GM12878 (cell line): ENCODE measurements around the gene NAV2. TPM values are rescaled to one million over a fixed set of nuclear protein-coding genes. Genes with fewer than 3 reads are reported as not detected.

Experiments
- ATAC-seq: fragments of 200-7000 bp; cut with Tn5 transposase; 3 replicates; pipeline ENCODE4 v1.9.1; 2020; ENCODE audit warnings: mild to moderate bottlenecking, moderate library complexity
- BruUV-seq: library from RNA; stranded (reverse); fragments of 400-500 nt; replicated peaks from 2 replicates; lab custom pipeline; 2021; lab: Mats Ljungman, UMichigan
- CTCF ChIA-PET: fragments of 300-600 bp; sonication (Branson Sonifier 250); formaldehyde crosslinking; extraction: SDS; loops from one replicate; lab custom pipeline; 2021; ENCODE audit warnings: inconsistent platforms; lab: Yijun Ruan, JAX
- POLR2A ChIA-PET: fragments of 350-600 bp; formaldehyde crosslinking; extraction: SDS; loops from one replicate; lab custom pipeline; 2021; ENCODE audit warnings: inconsistent platforms; lab: Charles Lee
- RAD21 ChIA-PET: fragments of 300-600 bp; sonication (Branson Sonifier 250); formaldehyde crosslinking; loops from one replicate; lab custom pipeline; 2023; ENCODE audit warnings: antibody characterized with exemption; ENCODE audit not compliant: unreplicated experiment; lab: Charles Lee
- SMC1A ChIA-PET: fragments of 300-600 bp; sonication (Branson Sonifier 250); formaldehyde crosslinking; loops from one replicate; lab custom pipeline; 2023; ENCODE audit not compliant: unreplicated experiment, uncharacterized antibody; lab: Charles Lee
- DNase-seq: peaks from one replicate; pipeline ENCODE4 v3.0.0-alpha.2; 2011; ENCODE audit warnings: low read depth, low spot score
- FAIRE-seq: peaks from 3 replicates; lab custom pipeline; 2011; peaks lifted over from hg19 to GRCh38; lab: Jason Lieb, UNC
- H2AFZ ChIP-seq: 2 replicates; pipeline ENCODE4 v1.6.0; 2011; ENCODE audit warnings: low read depth, low read length, control low read depth; ENCODE audit not compliant: control insufficient read depth
- H3K27ac ChIP-seq: 2 replicates; pipeline ENCODE4 v1.5.1; 2011; ENCODE audit warnings: control low read depth; ENCODE audit not compliant: control insufficient read depth, insufficient read depth
- H3K27me3 ChIP-seq, 2 experiments: replicated peaks in 1 of 2; 2 replicates each; pipeline versions ENCODE4 v1.6.0 to v1.6.1; 2011; ENCODE audit warnings: low read length in 1 of 2; ENCODE audit not compliant: control insufficient read depth in 2 of 2, insufficient read depth in 2 of 2
- H3K36me3 ChIP-seq, 2 experiments: 2 replicates each; pipeline ENCODE4 v1.5.1; 2011; ENCODE audit warnings: low read length in 1 of 2; ENCODE audit not compliant: control insufficient read depth in 2 of 2, insufficient read depth in 2 of 2
- H3K4me1 ChIP-seq: 2 replicates; pipeline ENCODE4 v1.6.1; 2011; ENCODE audit warnings: mild to moderate bottlenecking, low read length, moderate library complexity, mixed read lengths; ENCODE audit not compliant: control insufficient read depth, insufficient read depth
- H3K4me2 ChIP-seq: 2 replicates; pipeline ENCODE4 v1.6.0; 2011; ENCODE audit warnings: control low read depth; ENCODE audit not compliant: control insufficient read depth, insufficient read depth
- H3K4me3 ChIP-seq: fragments of 200-600 bp; sonication (generic); 2 replicates; pipeline ENCODE4 v1.5.1; 2016
- H3K79me2 ChIP-seq: 2 replicates; pipeline ENCODE4 v1.6.0; 2011; ENCODE audit warnings: low read length; ENCODE audit not compliant: control insufficient read depth, insufficient read depth
- H3K9ac ChIP-seq: 2 replicates; pipeline ENCODE4 v1.8.0; 2011; ENCODE audit warnings: low read length, control low read depth, mixed read lengths; ENCODE audit not compliant: control insufficient read depth, insufficient read depth
- H3K9me3 ChIP-seq: replicated peaks from 3 replicates; pipeline ENCODE4 v1.5.1; 2011; ENCODE audit warnings: mild to moderate bottlenecking, low read length; ENCODE audit not compliant: control insufficient read depth, insufficient read depth
- H4K20me1 ChIP-seq: 2 replicates; pipeline ENCODE4 v1.6.0; 2011; ENCODE audit not compliant: control insufficient read depth, insufficient read depth
- BCL3 ChIP-seq: IDR thresholded peaks from 2 replicates; pipeline ENCODE4 v1.6.1; 2011; ENCODE audit warnings: borderline replicate concordance, low read depth, mild to moderate bottlenecking, moderate library complexity, low read length; ENCODE audit not compliant: insufficient read depth, poor library complexity, severe bottlenecking
- CBFB ChIP-seq: IDR thresholded peaks from 2 replicates; pipeline ENCODE4 v1.6.1; 2016; ENCODE audit warnings: antibody characterized with exemption, low read depth
- ELK1 ChIP-seq: IDR thresholded peaks from 2 replicates; pipeline ENCODE4 v1.6.1; 2012; ENCODE audit warnings: low read depth, low read length, improper control_type of control experiment
- EP300 ChIP-seq, 2 experiments: fragments of 150-350 bp in 1 of 2; IDR thresholded peaks; 2 replicates each; pipeline ENCODE4 v1.6.1; 2011 to 2012; ENCODE audit warnings: low read depth in 2 of 2, low read length in 2 of 2, borderline replicate concordance in 1 of 2, improper control_type of control experiment in 1 of 2, inconsistent platforms in 1 of 2; ENCODE audit not compliant: control insufficient read depth in 1 of 2
- HDAC2 ChIP-seq: fragments of 200-600 bp; sonication (generic); IDR thresholded peaks from 2 replicates; pipeline ENCODE4 v1.6.1; 2017
- JUND ChIP-seq: IDR thresholded peaks from 2 replicates; pipeline ENCODE4 v1.6.1; 2012; ENCODE audit warnings: low read depth, mild to moderate bottlenecking, low read length, improper control_type of control experiment, moderate library complexity
- MLLT1 ChIP-seq: fragments of 450-650 bp; IDR thresholded peaks from 2 replicates; pipeline ENCODE4 v1.6.1; 2016; ENCODE audit warnings: mild to moderate bottlenecking
- MTA2 ChIP-seq: fragments of 450-650 bp; IDR thresholded peaks from 2 replicates; pipeline ENCODE4 v1.6.1; 2016; ENCODE audit warnings: low read depth, mild to moderate bottlenecking, moderate library complexity
- NFXL1 ChIP-seq: fragments of 450-650 bp; IDR thresholded peaks from 2 replicates; pipeline ENCODE4 v1.6.1; 2017; ENCODE audit warnings: antibody characterized with exemption, mild to moderate bottlenecking, borderline replicate concordance
- NR2C2 ChIP-seq: IDR thresholded peaks from 2 replicates; pipeline ENCODE4 v1.6.1; 2011; ENCODE audit warnings: borderline replicate concordance, low read depth; ENCODE audit not compliant: control insufficient read depth, insufficient read length
- RCOR1 ChIP-seq: conservative IDR thresholded peaks from 2 replicates; pipeline ENCODE4 v1.6.1; 2012; ENCODE audit warnings: low read depth, low read length, improper control_type of control experiment
- RUNX3 ChIP-seq: IDR thresholded peaks from 2 replicates; pipeline ENCODE4 v1.6.1; 2012; ENCODE audit warnings: low read length, inconsistent platforms
- TBL1XR1 ChIP-seq: IDR thresholded peaks from 2 replicates; pipeline ENCODE4 v1.6.1; 2012; ENCODE audit warnings: low read depth, low read length, improper control_type of control experiment
- ZNF274 ChIP-seq: IDR thresholded peaks from one replicate; pipeline ENCODE4 v1.8.0; 2011; ENCODE audit not compliant: insufficient read length, insufficient read depth
- ZNF592 ChIP-seq: fragments of 450-650 bp; IDR thresholded peaks from 2 replicates; pipeline ENCODE4 v1.6.1; 2017; ENCODE audit warnings: mild to moderate bottlenecking, moderate library complexity
- WGBS: methylation state at CpG from one replicate; pipeline ENCODE4 v1.1.6; 2016; ENCODE audit warnings: low lambda C conversion rate; ENCODE audit not compliant: insufficient replicate concordance, insufficient coverage; ENCODE audit errors: missing lambda C conversion rate; 5-methylcytosine and 5-hydroxymethylcytosine counted together
- in situ Hi-C: fragments of 300-500 bp; cut with MboI; formaldehyde crosslinking; loops from 9 replicates; pipeline ENCODE4 v1.14.3; 2018; ENCODE audit warnings: mixed read lengths
- intact Hi-C: fragments of 100-400 bp; cut with micrococcal nuclease; formaldehyde crosslinking; loops from one replicate; pipeline ENCODE4 v1.14.2; 2022; ENCODE audit not compliant: unreplicated experiment
- polyA plus RNA-seq, 11 experiments: library from polyadenylated mRNA; depleted of rRNA in 4 of 11; unstranded in 6 of 11; stranded (reverse) in 5 of 11; fragments of >200 nt; fragmentation: Nextera tagmentation in 4 of 11; fragmentation: Illumina TruSeq in 1 of 11; extraction: Ambion mirVana in 4 of 11; extraction: Trizol in 1 of 11; gene quantifications; 1 replicate in 1 of 11; 2 replicates in 10 of 11; pipeline versions ENCODE4 v1.2.1 to v1.2.3, GENCODE V29; 2011 to 2016; ENCODE audit warnings: inconsistent platforms in 2 of 11, missing spikeins in 2 of 11, low read depth in 1 of 11
- total RNA-seq, 4 experiments: library from RNA; depleted of rRNA in 3 of 4; stranded (reverse); fragments of >200 nt in 3 of 4; fragmentation: Illumina TruSeq in 1 of 4; extraction: Trizol in 1 of 4; gene quantifications; 2 replicates each; pipeline versions ENCODE4 v1.2.1 to v1.2.3, GENCODE V29; 2013 to 2021

The NAV2 gene
- total and polyA plus RNA-seq, 10 of the 15 experiments (the other 5 are each of a cell fraction or from before 2014, with no cell fraction given): 0.35 to 6.1 (median 1.1) TPM

GRCh38 chr11:19949606-19950005 is 237.0 kb downstream of the NAV2 start:
- Histone ChIP-seq H3K4me1 (peaks cover 7% of the 10 kb centered on the region), H3K79me2 (no peaks in the 10 kb centered on the region), H3K9me3 (no peaks in the 10 kb centered on the region), H3K4me3 (no peak overlapping the region), H3K27ac (no peak overlapping the region), H3K27me3 (no peaks in the 10 kb centered on the region), H4K20me1 (no peaks in the 10 kb centered on the region), H3K9ac (no peak overlapping the region), H2AFZ (no peak overlapping the region), H3K4me2 (no peak overlapping the region), H3K36me3 (no peaks in the 10 kb centered on the region)
- TF ChIP-seq MLLT1 (no peak), MTA2 (no peak), CBFB (no peak), ELK1 (no peak), BCL3 (no peak), ZNF274 (no peak), HDAC2 (no peak), NR2C2 (no peak), RUNX3 (no peak), JUND (no peak), RCOR1 (no peak), ZNF592 (no peak), NFXL1 (no peak), EP300 (IDR thresholded peaks at IDR 0.05; ENCODE audit: borderline replicate concordance in 1 of 2, control insufficient read depth in 1 of 2, low read depth in 2 of 2, low read length in 2 of 2) (no peak), TBL1XR1 (no peak)
- ChIA-PET POLR2A (no interaction called here), CTCF (interaction anchor here (0.9 to 5.8 kb wide), 11 partner anchors 10 to 183 kb away, joined by 3 to 111 read pairs (median 5); no protein-coding TSS in a partner anchor), RAD21 (interaction anchor here (1.5 to 3.8 kb wide), 2 partner anchors 179 to 183 kb away, joined by 6 to 17 read pairs; no protein-coding TSS in a partner anchor), SMC1A (interaction anchor here (1.0 to 3.6 kb wide), 4 partner anchors 10 to 183 kb away, joined by 3 to 18 read pairs (median 5); no protein-coding TSS in a partner anchor)
- WGBS: 68% methylated on average over 7 of the region's 7 CpGs
- DNase-seq: no peak
- no peak for ATAC-seq
- in situ Hi-C loops (loop anchor here (5.0 to 10.0 kb wide), 2 partner anchors 163 to 405 kb away; no protein-coding TSS in a partner anchor), intact Hi-C loops (loop anchor here (5.0 to 10.0 kb wide), 2 partner anchors 178 to 405 kb away; no protein-coding TSS in a partner anchor)
- no peak for FAIRE-seq
- no TSS peak for BruUV-seq
